ENCODE data around the gene CDK15. TPM values are rescaled to one million over a fixed set of nuclear protein-coding genes. Genes with fewer than 3 reads are reported as not detected.

CDK15 gene
- total RNA-seq, 2 donors from 2014 or later = 0.52 TPM; not detected in 1

GRCh38 chr2:201883606-201884369 is 77.5 kb downstream of the CDK15 start:
- Histone ChIP-seq H3K27me3 (no peaks in the 10 kb centered on the region), H3K36me3 (replicated peaks in 1 of 2; ENCODE audit: insufficient read depth in 1 of 2, low read depth in 2 of 2) (no peaks in the 10 kb centered on the region), H3K4me3 (no peak overlapping the region), H3K27ac (no peak overlapping the region), H3K4me1 (peaks cover 11% of the 10 kb centered on the region), H3K9me3 (no peaks in the 10 kb centered on the region)
- intact Hi-C loops (cut with DNase I) = no loop called here
- ATAC-seq (no peak), DNase-seq (peak in 2 of 4 donors; percentile 24 to 29)
- WGBS, 2 donors = 21 to 22% methylated on average over 8 of the region's 8 CpGs
- TF ChIP-seq CTCF (IDR thresholded peaks at IDR 0.05) (no peak), POLR2A (IDR thresholded peaks at IDR 0.05) (no peak)

GRCh38 chr2:201886504-201886903 is 80.2 kb downstream of the CDK15 start:
- TF ChIP-seq CTCF (IDR thresholded peaks at IDR 0.05) (no peak), POLR2A (IDR thresholded peaks at IDR 0.05) (no peak)
- Histone ChIP-seq H3K27me3 (no peaks in the 10 kb centered on the region), H3K4me3 (no peak overlapping the region), H3K27ac (no peak overlapping the region), H3K9me3 (no peaks in the 10 kb centered on the region), H3K4me1 (peaks cover 11% of the 10 kb centered on the region), H3K36me3 (replicated peaks in 1 of 2; ENCODE audit: insufficient read depth in 1 of 2, low read depth in 2 of 2) (no peaks in the 10 kb centered on the region)
- ATAC-seq (no peak), DNase-seq (no peak)
- 72 to 80% methylated on average over 3 of the region's 3 CpGs for WGBS, 2 donors
- intact Hi-C loops (cut with DNase I) = no loop called here

GRCh38 chr2:201887773-201888425 is 81.6 kb downstream of the CDK15 start:
- 35 to 42% methylated on average over 9 of the region's 9 CpGs for WGBS, 2 donors
- Histone ChIP-seq H3K27me3 (no peaks in the 10 kb centered on the region), H3K36me3 (replicated peaks in 1 of 2; ENCODE audit: insufficient read depth in 1 of 2, low read depth in 2 of 2) (no peaks in the 10 kb centered on the region), H3K27ac (no peak overlapping the region), H3K4me3 (no peak overlapping the region), H3K9me3 (no peaks in the 10 kb centered on the region), H3K4me1 (peaks cover 11% of the 10 kb centered on the region)
- intact Hi-C loops (cut with DNase I) = no loop called here
- no peak for TF ChIP-seq CTCF (IDR thresholded peaks at IDR 0.05)
- no peak for TF ChIP-seq POLR2A (IDR thresholded peaks at IDR 0.05)
- DNase-seq = no peak
- ATAC-seq = no peak

GRCh38 chr2:201888426-201888800 is 82.1 kb downstream of the CDK15 start:
- no peaks in the 10 kb centered on the region for H3K36me3 ChIP-seq (replicated peaks in 1 of 2; ENCODE audit: insufficient read depth in 1 of 2, low read depth in 2 of 2)
- ATAC-seq = no peak
- no peaks in the 10 kb centered on the region for H3K27me3 ChIP-seq
- 26 to 34% methylated on average over 8 of the region's 8 CpGs for WGBS, 2 donors
- no peaks in the 10 kb centered on the region for H3K9me3 ChIP-seq
- TF ChIP-seq POLR2A (IDR thresholded peaks at IDR 0.05) (no peak), CTCF (IDR thresholded peaks at IDR 0.05) (no peak)
- no peak overlapping the region for H3K4me3 ChIP-seq
- no peak overlapping the region for H3K27ac ChIP-seq
- H3K4me1 ChIP-seq = peaks cover 7% of the 10 kb centered on the region
- intact Hi-C loops (cut with DNase I) = no loop called here
- no peak for DNase-seq

Data from body of pancreas (tissue), 4 donors.